T follicular helper cell (primary cell): ENCODE measurements around the gene A1CF.

Experiments
- DNase-seq: peaks from one replicate; pipeline ENCODE4 v3.0.0-alpha.2; 2020; ENCODE audit warnings: low read depth

A1CF gene

GRCh38 chr10:50861370-50861769 lies 24.1 kb downstream of the A1CF start:
- DNase-seq: no peak

- DNase-seq: no peak
Measured at GRCh38 chr10:50857579-50857978, 27.8 kb downstream of the A1CF start.

- DNase-seq: no peak
Measured at GRCh38 chr10:50855461-50855860, 30.0 kb downstream of the A1CF start.

GRCh38 chr10:50855015-50855414 lies 30.4 kb downstream of the A1CF start:
- DNase-seq: no peak

GRCh38 chr10:50853557-50853956 lies 31.9 kb downstream of the A1CF start:
- DNase-seq: no peak

DNA sequence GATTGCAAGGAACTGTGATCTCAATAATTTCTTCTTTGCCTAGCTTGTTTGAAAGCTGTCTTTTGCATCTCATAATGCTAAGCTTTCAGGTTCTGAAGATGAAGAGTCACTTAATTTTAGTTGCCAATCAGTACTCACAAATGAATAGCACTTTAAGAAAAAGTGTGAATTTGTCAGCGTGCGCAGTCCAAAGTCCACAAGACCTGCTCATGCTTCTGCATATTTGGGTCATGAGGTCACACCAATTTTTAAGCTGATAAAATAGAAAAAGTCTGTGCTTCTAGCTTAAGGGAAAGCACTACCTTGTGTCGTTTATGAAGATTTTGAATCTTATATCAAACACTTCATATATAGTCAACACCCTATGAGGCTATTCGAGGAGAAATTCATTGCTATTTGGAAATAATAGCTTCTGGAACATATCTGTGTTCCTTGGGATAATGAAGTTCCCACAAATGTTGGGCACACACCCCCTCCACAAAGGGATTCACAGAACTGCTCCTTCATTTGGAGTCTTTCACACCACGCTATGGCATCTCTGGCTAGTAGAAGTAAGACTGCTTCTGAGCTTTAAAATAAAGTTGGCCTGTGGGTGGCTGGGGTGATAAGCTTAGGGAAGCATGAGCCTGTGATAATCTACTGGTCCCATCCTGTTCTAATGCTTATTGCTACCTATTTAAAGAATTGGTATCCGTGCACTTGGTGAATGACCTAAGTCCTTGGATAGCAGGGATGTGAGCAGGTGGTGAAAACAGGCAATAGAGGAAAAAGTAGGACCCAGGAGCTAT lies 33.3 kb downstream of the A1CF start:
- DNase-seq: no peak

DNA sequence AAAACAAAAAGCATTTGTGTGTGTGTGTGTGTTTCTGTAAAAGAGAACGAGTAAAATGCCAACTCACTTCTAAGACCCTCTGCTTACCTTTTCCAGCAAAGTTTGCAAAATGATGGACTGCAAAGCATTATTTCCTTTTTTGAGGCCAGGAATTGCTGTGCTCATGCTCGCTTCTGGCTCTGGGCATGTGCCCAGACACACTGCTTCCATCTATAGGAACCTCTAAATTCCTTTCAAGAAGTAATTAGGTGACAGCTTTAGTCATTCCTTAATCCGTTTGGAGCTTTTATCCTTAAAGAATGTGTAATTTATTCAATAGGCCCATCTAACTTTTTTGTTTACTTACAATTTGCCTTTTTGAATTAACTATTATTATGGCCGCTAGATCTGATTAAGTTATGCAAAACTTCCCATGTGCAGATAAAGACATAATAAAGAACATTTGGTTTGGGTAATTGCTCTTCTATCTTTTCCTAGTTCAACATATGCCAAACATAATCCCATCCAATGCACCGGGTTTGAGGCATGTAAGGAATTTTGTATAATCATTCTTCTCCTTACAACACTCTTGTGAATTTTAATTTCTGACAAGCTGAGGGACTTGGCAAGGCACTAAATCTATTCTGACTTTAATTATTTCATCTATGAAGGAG lies 34.7 kb downstream of the A1CF start:
- DNase-seq: no peak

DNA sequence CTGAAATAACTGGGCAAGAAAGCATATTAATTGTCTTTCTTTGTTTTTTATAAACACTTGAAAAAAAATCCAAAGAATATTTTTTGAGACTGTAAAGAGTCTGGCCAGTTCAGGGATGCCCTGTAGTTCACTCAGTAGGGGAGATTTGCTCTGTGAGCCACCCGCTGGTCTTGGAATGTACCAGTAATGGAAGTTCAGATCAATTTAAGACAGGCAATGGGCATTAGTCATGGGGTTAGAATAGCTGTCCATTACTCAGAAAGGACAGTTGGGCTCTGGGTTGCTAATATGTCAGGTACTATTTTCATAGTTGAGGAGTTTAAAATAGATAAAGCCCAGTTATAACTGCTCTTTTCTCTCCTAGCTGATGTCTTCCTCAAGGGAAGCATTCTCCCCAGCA lies 38.7 kb downstream of the A1CF start:
- no peak for DNase-seq

DNA sequence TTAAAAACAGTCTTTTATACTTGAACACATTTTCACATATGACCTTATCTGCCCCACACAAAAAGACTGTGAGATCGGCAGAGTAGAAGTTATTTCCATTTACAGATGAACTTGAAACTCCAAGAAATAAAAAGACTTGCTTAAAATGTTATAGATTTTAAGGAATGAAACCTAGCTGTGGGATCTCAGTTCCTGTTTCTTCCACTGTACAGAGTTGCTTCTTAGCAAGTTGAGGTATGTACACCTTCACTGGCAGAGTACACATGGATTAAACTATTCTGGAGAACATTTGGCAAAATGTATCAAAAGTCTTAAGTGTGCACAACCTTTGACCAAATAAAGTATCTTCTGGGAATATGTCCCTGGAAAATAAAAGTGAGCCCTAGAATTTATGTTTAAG lies 48.3 kb downstream of the A1CF start:
- no peak for DNase-seq

- DNase-seq: no peak
Measured at GRCh38 chr10:50832171-50832751, 53.2 kb downstream of the A1CF start.

GRCh38 chr10:50830066-50830465 lies 55.4 kb downstream of the A1CF start:
- no peak for DNase-seq

DNA sequence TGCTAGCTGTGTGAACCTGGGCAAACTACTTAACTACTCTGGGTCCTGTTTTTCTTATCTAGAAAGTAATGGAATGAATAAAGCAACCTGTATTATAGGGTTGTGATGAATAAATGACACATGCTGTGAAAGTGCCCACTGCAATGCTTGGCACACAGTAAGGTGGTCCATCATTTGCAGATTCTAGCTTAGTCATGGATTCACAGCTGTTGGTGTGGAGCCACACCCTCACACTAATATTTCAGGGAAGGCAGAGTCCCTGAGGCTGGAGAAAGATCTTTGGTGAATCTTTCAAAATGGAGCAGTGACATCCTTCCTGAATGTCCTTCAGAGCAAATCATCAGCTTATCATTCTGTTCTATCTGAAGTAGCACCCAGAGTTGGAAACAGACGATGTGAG lies 60.6 kb downstream of the A1CF start:
- no peak for DNase-seq

DNA sequence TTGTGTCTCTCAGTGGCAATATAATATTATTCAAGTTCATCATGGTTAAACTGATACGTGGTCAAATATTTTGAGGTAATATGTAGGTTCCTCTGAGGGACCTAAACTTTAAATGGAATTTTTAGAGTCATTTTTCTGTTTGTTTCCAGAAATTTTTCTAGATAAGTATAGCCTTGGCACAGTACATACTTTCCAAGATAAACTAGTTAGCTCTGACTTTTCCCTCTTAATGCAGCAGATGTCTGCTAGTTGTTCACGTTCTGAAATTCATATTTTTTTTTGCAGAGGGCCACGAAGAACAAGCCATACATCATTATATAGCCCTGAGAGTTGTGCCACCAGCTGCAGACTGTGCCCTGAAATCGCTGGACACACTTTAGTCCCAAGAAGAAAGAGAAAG lies 61.6 kb downstream of the A1CF start:
- DNase-seq: no peak

DNA sequence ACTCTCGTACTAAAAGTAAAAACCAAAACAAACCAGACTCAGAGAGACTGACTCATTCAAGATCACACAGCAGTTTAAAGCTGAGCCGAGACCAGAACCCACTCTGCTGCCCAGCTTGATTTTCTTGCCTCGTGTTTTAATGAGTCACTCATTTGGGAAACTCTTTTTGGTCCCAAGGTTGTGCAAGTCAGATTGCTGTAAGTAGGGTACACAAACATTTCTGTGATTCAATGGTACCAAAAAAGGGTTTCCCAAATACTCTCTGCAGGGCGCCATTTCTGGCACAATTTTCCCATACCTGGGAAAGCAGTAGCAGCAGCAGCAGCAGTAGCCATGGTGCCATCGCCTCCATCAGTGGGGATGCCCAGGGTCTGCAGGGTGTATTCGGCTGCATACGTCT lies 75.8 kb downstream of the A1CF start:
- DNase-seq: no peak

GRCh38 chr10:50807851-50808776 lies 77.3 kb downstream of the A1CF start:
- DNase-seq: no peak

- no peak for DNase-seq
Measured at GRCh38 chr10:50805981-50806622, 79.3 kb downstream of the A1CF start.

GRCh38 chr10:50799595-50799994 lies 85.8 kb downstream of the A1CF start:
- DNase-seq: no peak

DNA sequence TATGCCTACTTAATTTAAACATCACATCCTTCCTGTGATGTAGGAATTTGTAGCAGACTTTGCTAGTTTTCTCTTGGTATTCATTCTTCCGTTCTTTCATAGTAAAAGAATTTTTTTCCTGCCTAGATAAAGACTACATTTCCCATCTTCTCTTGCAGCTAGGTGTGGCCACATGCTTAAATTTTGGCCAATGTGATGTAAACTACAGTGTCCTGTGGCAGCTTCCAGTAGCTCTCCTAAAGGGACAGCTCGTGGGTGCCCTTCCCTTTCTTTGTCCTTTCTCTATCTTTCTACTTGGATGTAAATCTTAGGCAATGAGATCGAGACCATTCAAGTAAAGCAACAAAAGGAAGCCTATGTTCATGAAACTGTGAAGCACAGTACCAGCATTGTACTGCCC lies 87.1 kb downstream of the A1CF start:
- no peak for DNase-seq

- no peak for DNase-seq
Measured at GRCh38 chr10:50796693-50797092, 88.7 kb downstream of the A1CF start.

- no peak for DNase-seq
Measured at GRCh38 chr10:50794490-50794889, 90.9 kb downstream of the A1CF start.
